Measurements from ENCODE around the gene FAM228B.
"Not testable (repeated sequence)": the region's sequence is repeated elsewhere in the genome, so short reads cannot be mapped to it uniquely, and the experiment has no call there.

Gene FAM228B

DNA sequence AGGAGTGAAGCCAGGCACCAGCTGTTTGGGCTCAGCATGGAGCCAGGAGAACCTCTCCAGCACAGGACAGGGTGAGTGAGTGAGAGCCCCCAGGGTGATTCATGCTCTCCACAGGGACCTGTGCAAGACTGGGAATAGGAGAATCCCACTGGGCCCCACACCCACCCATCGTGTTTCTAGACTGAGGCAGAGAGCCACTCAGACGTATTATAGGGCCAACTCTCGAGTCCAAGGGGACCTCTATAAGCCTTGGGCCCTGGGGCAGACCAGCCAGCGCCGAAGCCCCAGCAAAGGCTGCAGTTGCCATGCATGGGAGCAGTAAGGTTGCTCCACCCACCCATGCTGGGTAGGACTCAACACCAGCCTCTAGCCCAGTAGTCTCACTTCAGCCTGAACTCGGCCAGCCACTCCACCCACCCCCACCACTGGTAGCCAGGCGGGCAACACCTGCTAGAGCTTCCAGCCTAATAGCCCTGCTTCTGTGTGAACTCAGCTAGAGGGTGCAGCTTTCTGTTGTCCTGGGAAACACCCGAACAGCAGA, 19.1 kb upstream of the FAM228B start:
- no peak for DNase-seq

DNA sequence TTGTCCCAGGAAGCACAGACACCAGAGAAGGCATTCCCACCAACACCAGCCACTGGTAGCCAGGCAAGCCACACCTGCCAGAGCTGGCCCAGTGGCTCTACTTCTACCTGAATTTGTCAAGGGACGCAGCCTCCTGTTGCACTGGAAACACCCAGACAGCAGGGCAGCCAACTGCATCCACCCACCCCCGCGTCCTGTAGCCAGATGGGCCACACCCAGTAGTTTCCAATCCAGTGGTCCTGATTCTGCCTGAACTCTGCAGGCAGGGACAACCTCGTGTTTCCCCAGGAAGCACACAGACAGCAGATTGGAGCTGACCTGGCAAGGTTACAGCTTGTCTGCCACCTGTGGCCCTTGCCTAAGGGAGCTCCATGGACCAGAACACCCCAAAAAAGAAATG, 18.4 kb upstream of the FAM228B start:
- no peak for DNase-seq

DNA sequence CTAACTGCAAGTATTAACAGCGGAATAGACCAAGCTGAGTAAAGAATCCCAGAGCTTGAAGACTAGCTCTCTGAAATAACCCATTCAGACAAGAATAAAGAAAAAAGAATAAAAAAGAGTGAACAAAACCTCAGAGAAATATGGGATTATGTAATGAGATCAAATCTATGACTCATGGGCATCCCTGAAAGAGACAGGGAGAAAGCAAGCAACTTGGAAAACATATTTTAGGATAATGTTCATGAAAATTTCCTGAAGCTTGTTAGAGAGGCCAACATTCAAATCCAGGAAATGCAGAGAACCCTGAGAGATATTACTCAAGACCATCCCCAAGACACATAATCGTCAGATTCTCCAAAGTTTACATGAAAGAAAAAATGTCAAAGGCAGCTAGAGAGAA, 17.5 kb upstream of the FAM228B start:
- DNase-seq, result no peak

DNA sequence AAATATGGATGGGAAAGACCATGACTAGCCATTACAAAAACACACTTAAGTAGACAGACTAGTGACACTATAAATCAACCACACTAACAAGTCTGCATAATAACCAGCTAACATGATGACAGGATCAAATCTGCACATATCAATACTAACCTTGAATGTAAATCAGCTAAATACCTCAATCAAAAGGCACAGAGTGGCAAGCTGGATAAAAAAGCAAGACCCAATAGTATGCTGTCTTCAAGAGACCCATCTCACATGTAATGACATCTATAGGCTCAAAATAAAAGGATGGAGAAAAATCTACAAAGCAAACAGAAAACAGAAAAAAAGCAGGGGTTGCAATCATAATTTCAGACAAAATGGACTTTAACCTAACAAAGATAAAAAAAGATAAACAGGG, 16.5 kb upstream of the FAM228B start:
- DNase-seq, result no peak

DNA sequence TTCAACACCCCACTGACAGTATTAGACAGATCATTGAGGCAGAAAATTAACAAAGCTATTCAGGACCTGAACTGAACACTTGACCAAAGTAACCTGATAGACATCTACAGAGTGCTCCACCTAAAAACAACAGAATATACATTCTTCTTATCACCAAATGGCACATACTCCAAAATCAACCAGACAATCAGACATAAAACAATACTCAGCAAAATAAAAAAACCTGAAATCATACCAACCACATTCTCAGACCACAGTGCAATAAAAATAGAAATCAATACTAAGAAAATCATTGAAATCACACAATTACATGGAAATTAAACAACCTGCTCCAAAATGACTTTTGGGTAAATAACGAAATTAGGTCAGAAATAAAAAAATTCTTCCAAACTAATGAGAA, 15.9 kb upstream of the FAM228B start:
- no peak for DNase-seq

DNA sequence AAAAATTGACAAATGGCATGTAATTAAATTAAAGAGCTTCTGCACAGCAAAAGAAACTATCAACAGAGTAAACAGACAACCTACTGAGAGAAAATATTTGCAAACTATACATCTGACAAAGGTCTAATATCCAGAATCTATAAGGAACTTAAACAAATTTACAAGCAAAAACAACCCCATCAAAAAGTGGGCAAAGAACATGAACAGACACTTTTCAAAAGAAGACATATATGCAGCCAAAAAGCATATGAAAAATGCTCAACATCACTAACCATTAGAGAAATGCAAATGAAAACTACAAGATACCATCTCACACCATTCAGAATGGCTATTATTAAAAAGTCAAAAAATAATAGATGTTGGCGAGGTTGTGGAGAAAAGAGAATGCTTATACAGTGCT, 13.8 kb upstream of the FAM228B start:
- not testable (repeated sequence) for DNase-seq

DNA sequence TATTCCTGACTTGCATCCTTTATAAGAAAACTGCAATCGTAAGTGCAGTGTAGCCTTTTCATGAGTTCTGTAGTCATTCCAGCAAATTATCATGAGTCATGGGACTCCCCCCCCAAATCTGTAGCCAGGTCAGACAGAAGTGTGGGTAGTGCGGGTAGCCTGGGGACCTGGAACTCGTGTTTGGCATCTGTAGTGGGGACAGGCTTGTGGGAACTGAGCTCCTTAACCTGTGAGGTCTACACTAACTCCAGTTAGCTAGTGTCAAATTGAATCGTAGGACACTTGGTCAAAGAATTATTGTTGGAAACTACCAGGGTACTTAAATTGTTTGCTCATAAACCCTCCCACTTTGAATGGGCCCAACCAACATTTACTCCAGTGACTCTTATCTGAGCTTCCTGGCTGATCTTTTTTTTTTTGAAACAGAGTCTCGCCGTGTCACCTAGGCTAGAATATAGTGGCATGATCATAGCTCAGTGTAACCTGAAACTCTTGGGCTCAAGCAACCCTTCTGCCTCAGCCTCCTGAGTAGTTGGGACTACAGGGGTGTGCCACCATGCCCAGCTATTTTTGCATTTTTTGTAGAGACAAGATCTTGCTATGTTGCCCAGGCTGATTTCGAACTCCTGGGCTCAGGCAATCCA, 12.5 kb upstream of the FAM228B start:
- DNase-seq, result no peak

DNA sequence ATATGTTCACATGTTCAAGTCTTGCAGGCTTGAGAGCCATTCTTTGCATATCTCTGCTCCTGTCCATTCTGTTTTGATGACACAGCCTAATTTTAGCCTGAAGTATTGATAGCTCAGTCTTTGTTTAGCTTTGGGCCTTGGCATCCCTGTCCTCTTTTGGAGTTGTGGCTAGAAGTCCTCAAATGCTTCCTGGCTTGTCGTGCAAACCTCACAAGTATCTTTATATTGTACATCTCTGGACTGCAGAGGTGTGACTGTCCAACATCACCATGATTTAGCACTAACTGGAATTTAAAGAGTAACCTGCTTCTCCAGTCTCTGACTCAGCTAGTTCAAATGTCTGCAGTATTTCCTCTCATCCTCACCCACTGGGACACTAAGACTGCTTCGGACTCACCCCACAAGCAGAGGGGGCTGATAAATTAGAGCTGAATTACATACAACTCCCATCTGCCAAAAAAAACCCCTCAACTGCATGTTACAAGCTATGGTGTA, 11.8 kb upstream of the FAM228B start:
- DNase-seq, result no peak

DNA sequence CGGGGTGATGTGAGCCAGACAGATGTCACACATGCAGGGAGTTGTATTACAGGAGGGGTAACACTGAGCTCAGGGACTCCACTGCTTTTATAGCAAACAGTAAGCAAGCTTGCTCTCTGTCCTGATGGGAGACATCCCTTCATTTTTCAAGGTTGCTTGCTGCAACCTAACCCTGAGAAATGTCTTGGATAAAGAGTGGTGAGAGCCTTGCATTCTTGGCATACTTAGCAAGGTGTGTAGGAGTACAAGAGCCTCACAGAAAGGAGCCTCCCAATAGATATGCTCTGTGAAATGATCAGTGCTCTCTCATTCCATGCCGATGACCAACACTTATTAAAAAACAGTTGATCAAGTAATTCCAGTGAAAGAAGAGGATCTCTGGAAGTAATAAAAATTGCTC, 8.2 kb upstream of the FAM228B start:
- DNase-seq, result no peak

DNA sequence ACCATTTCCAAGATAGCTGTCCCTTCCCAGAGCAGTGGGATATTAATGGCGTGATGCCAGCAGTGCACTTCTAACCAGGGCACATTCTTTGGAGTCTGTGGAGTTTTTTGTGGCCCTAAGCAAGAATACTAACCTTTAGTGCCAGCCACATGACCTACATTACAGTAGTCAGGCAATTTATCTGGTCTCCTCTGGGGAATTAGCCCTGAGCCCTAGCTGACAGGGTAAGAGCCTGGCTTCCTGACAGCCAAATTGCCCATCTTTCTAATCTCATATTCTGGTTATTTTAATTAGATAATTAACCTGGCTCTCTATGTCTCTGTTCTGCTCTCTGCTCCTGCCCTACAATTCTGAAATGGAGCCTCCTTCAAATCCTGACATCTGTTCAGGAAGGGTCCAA, 5.4 kb upstream of the FAM228B start:
- no peak for DNase-seq

DNA sequence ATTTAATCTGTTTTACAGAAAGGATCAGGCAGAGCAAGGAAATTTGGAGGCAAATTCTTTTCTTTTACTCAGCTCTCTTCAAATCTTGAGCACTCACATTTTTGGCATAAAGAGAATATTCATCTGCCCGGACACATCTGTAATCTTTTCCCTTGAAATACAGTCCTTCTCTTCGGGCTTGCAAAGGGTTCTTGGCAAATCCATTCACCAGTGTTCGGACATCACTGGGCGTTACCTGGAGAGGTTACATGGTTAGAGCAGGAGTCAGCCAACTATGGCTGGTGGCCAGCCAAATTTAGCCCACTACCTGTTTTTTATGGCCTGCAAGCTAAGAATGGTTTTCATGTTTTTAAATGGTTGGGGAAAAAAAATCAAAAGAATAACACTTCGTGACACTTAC, 2.2 kb upstream of the FAM228B start:
- no peak for DNase-seq

DNA sequence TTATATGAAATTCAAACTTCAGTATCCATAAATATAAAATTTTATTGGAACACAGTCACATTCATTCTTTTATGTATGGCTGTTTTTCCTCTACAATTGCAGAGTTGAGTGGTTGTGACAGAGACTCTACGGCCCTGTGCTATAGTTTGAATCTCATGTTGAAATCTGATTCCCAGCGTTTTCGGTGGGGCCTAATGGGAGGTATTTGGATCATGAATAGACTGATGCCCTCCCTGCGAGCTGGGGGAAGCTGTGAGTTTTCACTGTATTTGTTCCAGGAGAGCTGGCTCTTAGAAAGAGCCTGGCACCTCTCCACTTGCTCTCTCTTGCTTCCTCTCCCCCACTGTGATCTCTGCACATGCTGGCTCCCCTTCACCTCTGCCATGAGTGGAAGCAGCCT, 1.8 kb upstream of the FAM228B start:
- no peak for DNase-seq

DNA sequence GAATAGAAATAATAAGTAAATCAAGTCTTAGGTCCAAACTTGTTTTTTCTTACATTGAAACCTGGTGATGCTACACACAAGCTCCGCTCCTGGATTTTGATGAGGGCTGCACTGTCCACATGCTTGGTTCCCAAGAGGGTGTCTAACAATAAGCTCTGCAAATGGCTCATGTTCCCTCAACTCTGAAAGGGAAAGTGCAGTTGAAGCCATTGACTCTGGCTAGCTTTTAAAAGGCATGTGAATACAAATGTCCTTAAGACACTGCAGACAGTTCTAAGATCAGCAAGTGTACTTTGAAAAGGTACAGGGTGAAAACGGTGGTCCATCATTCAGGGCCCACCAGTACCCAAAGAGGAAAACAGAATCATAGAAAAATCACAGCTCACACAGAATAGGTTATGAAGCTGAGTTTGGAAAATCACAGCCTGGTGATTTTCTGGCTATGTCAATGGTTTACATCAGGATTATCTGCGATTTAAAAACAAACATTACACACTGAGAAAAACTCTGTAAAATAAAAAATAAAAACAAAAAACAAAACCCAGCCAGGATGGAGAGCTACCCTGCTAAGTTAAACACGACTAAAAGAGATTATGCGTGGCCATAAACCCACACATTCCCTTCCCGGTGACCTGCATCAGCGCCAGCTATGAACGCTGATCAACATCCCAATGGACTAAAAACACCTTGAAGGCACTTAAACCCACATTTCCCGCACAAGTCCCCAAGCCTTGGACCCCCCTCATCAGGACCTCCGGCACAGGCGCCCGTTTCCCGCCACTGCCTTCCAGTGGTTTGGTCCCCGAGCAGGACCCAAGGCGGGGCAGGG, 689 bp upstream of the FAM228B start:
- no peak for DNase-seq

DNA sequence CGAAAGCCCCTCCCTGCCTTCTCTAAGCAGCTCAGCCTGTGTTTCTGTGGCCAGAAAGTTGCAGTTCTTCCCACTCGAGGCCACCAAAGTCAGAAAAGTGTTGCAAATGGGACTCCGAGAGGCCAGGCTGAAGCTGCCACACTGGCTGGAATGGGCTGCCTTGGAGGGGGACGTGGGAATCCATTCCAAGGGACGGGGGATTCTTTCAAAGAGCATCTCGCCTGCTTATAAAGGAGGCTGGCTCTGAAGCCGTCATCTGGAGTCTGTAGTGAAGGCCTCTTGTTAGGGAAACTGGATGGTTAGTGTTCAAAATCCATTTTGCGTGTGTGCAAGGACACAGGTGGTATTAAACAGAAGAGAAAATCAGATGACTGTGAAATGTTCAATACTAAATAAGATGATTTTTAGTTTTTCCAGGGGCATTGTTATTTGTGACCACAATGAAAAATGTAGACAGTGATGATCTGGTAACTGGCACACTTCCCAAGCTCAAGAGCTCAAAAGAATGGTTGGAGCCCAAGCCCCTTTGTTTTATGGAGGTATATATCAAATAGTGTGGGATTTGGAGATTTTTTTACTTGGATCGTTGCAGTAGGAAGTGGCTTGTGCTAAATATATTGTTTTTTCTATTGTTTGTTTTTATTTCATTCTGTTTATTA, 782 bp downstream of the FAM228B start:
- no peak for DNase-seq

DNA sequence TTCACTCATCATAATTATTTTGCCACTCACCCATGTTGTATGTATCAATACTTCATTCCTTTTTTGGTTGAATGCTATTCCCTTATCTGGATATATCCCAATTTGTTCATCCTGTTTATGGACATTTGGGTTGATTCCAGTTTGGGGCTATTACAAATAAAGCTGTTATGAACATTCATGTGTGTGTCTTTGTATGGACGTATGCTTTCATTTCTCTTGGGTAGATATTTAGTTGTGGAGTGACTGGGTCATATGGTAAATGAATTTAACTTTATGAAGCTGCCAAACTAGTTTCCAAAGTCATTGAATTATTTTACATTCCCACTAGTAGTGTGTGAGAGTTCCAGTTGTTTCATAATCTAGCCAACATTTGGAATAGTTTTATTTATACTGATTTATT, 2.7 kb downstream of the FAM228B start:
- DNase-seq, result no peak

DNA sequence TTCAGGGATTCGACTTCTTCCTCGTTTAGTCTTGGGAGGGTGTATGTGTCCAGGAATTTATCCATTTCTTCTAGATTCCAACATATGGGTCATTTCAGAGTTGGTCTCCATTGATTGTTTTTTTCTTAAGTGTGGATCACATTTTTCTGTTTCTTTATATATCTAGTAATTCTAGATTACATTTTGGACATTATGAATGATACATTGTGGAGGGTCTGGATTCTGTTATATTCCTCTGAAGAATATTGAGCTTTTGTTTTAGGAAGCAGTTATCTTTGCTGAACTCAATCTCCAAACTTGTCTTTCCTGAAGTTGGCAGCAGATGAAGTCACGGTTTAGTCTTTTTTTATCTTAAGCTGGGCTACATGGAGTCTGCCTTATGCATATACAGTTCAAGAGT, 9.3 kb downstream of the FAM228B start:
- no peak for DNase-seq

DNA sequence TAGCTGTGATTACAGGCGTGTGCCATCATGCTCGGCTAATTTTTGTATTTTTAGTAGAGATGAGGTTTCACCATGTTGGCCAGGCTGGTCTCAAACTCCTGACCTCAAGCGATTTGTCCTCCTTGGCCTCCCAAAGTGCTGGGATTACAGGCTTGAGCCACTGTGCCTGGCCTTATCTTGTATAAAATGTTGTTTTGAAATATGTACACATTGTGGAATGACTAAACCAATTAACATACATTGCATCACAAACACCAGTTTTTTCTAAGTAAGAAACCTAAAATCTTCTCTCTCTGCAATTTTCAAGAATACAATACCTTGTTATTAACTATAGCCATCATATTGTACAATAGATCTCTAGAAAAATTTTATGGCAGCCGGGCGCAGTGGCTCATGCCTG, 17.0 kb downstream of the FAM228B start:
- not testable (repeated sequence) for DNase-seq

DNA sequence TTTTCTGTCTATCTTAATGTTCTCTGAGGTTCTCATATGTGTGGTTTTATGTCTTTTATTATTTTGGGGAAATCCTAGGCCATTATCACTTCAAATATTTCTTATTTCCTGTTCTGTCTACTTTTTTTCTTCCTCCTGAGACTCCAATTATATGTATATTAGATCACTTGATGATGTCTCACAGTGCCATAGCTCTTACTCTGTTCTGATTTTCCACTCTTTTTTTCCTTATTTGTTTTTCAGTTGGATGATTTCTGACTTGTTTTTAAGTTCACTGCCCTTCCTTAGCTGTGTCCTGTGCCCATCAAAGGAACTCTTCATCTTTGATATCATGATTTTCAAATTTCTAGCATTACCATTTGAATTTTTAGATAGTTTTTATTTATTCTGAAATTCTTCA, 24.1 kb downstream of the FAM228B start:
- no peak for DNase-seq

DNA sequence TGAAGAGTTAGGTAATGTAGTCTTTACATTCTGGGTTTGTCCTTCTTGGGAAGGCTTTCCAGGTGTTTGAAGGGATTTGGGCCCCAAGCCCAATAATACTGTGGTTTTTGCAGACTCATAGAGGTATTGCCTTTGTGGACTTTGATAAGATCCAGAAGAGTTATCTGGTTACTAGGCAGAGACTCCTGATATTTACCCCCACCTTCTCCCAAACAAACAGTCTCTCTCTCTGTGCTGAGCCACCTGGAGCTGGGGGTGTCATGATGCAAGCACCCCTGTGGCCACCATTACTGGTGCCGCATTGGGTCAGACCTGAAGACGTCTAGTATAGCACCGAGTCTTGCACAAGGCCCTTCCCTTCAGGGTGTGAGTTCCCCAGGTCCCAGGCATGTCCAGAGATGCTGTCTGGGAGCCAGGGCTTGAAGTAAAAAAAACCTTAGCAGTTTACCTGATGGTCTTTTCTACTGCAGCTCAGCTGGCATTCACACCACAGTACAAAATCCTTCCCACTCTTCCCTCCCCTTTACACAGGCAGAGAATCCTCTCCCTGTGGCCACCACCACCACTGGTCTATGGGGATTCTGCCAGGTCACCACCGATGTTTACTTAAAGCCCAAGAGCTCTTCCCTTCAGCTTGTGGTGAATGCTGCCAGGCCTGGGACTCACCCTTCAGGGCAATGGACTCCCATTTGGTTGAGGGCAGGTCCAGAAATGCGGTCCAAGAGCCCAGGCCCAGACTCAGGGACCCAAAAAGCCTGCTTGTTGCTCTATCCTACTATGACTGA, 29.3 kb downstream of the FAM228B start:
- DNase-seq, result no peak

DNA sequence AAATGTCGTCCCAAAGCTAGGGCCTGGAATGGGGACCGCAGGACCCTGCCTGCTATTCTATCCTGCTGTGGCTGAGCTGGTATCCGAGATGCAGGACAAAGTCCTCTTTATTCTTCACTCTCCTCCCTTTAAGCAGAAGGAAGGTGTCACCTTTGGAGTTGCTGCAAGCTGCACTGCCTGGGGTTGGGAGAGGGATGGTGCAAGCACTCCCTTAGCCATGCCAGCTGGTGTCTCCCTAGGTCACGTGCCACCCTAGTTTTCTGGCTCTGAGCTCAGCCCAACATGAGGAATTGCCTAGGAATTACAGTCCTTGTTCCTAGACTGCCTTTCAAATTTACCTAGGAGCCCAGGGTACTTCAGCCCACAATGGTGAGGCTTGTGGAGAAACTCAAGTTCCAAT, 30.2 kb downstream of the FAM228B start:
- no peak for DNase-seq

DNA sequence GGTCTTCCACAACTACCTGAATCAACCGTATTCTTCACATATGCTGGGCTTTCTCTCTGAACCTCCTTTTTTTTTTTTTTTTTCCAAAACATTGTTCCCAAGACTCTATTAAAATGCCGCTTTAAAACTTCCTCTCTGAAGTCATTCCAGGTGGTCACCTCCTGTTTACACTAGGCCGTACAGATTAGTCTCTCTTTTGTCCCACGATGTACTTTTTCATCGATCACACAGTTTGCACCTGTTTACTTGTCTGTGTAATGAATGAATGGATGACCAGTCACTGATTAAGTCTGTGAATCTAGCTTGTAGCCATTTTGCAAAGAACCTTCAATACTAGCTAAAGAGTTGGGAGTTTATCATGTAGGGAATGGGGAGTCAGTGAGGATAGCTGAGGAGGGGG, 34.9 kb downstream of the FAM228B start:
- no peak for DNase-seq

DNA sequence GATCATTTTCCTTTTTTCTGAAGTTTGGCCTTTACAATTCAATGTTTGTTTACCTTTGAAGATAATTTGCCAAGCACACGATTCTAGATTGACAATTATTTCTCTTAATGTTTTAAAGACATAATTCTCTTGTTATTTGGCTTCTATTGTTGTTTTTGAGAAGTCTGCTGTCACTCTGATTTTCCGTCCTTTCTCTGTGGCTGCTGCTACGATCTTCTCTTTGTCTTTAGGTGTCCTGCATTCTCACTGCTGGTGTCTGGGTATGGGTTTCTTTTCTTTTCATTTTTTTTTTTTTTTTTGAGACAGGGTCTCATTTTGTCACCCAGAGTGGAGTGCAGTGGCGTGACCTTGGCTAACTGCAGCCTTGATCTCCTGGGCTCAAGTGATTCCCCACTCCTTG, 36.4 kb downstream of the FAM228B start:
- DNase-seq, result no peak

DNA sequence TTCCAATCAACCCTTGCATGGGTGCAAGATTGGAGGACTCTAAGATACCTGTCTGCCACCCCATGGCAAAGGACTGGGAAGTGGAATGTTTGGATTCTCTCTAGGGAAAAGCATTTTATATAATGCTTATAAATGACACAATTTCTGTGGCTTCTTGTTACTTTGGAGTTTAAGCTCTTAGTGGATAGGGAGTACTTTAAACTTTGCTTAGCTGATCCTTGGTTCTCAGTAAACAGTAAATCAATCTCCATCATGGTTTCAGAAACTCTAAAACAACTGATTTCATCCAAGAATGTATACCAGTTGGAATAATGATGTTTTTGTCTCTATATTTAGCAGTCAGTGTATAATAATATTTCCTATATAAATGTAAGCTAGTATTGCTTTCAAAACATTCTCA, 37.5 kb downstream of the FAM228B start:
- no peak for DNase-seq

All from RPMI8226 (cell line).